ENCODE results near the gene RABEP2. TPM values are rescaled to one million over a fixed set of nuclear protein-coding genes. Genes with fewer than 3 reads are reported as not detected.
A peak's percentile ranks its signal among the peaks of the same experiment; 100 is the strongest.

The RABEP2 gene
- total RNA-seq, 2 donors from 2014 or later: 10.8 to 14.1 TPM

DNA sequence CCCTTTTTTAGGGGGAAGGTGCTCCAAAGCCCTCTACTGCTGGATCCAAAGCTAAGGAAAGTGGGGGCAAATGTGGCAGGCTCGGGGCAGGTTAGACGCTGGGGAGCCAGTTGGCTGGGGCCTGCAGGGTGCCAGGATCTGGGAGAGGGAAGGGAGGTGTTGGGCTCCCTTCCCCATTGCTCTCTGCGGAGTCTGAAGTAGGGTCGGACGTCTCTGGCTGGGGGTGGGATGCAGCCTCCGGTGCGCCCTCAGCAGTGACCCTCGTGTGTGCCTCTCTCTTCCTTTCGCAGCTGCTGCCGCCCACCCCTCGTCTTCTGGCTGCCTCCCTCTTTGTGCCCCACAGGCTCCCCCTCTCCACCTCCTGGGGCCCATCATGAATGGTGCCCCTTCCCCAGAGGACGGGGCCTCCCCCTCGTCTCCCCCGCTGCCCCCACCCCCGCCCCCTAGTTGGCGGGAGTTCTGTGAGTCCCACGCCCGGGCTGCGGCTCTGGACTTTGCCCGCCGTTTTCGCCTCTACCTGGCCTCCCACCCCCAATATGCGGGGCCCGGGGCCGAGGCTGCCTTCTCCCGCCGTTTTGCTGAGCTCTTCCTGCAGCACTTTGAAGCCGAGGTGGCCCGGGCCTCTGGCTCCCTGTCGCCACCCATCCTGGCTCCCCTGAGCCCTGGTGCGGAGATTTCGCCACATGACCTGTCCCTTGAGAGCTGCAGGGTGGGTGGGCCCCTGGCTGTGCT lies 59.1 kb downstream of the RABEP2 start:
- H3K4me3 Mint-ChIP-seq: peak overlapping the region in 1 of 2 donors; percentile 87

DNA sequence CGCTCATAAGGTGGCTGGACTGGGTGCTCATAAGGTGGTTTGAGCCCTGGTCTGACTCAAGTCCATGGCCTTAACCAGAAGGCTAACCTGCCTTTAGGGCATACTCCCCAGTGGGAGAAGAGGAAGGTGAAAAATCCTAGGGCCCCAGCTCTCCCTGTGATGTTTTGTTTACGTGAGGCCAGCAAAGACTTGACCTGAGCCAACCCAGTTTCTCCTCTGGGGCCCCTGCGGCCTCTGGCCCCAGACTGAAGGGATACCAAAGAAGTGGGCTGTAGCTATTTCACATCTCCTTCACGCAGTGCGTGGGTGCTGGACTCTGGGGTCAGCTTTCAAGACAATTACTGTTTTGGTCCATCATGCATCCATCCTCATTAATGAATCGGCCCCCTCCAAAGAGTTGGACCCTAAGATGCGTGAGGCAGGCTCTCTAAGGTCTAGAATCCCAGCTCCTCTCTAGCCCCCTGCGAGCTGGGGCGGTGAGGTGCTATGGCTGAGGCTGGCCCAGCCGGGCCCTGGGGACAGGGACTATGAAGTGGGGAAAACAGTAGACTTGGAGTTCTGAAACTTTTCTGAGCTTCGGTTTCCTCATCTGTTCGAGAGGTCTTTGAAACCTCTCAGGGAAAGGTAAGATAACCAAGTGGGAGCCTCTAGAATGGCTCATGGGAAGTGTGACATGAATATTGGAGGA lies 59.9 kb downstream of the RABEP2 start:
- Mint-ChIP-seq H3K27me3 (ENCODE audit: low read depth) (no peaks in the 10 kb centered on the region), H3K27ac (no peak overlapping the region), H3K4me3 (peak overlapping the region; percentile 87 to 97), H3K36me3 (ENCODE audit: insufficient read depth in 2 of 2) (peaks cover 2 to 7% of the 10 kb centered on the region in 2 donors), H3K4me1 (ENCODE audit: low read depth) (peaks cover 33% of the 10 kb centered on the region), H3K9me3 (no peaks in the 10 kb centered on the region)
- DNase-seq (no peak), ATAC-seq (replicated peaks in 1 of 2) (no peak)

More for the DNA sequence above, 59.1 kb downstream of the RABEP2 start:
- H3K9me3 Mint-ChIP-seq: no peaks in the 10 kb centered on the region
- ATAC-seq (replicated peaks in 1 of 2) (no peak), DNase-seq (no peak)
- H3K27ac Mint-ChIP-seq: no peak overlapping the region
- H3K27me3 Mint-ChIP-seq (ENCODE audit: low read depth): no peaks in the 10 kb centered on the region
- peaks cover 2 to 13% of the 10 kb centered on the region in 2 donors for H3K36me3 Mint-ChIP-seq (ENCODE audit: insufficient read depth in 2 of 2)
- H3K4me1 Mint-ChIP-seq (ENCODE audit: low read depth): peaks cover 33% of the 10 kb centered on the region

DNA sequence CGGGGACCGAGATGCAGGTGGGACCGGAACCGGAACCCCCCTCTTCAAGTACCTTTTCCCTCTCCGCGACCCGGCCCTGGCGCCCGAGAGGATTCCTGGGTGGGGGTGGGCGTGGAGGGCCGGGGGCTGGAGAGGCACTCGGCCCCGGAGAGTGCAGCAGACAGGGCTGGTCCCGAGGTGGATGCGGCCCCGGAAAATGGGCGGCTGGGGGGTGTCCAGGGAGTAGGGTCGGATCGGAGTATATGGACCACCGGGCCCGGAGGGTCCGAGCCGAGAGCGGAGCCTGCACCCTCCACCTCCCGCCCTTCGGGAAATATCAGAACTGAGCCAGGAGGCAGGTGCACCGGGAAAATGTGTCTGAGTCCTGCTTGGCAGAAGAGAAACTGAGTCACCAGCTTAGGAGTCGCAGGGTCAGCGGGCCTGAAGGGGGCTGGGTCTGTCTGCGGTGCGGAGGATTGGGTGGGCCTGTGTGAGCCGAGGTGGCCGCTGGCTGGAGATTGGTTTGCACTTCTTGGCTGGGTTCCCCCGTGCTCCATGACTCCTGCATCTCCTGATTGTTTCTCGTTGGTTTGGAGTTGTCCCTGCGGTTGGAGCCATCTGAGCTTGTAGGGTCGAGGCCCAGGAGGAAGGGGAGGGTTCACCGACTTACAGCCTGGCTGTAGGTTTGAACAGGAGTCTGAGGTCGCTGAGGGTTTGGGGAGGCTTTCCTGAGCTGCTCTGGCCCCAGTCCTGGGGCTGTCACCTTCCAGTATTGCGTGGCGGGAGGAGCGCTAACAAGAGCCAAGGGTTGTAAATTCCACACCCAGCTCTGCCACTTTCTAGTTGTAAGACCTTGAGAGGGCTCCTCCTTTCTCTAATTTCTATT lies 60.9 kb downstream of the RABEP2 start:
- Mint-ChIP-seq H3K27me3 (ENCODE audit: low read depth) (no peaks in the 10 kb centered on the region), H3K27ac (peak overlapping the region; percentile 52), H3K4me1 (ENCODE audit: low read depth) (peaks cover 33% of the 10 kb centered on the region), H3K36me3 (ENCODE audit: insufficient read depth in 2 of 2) (peaks cover 2 to 4% of the 10 kb centered on the region in 2 donors), H3K9me3 (no peaks in the 10 kb centered on the region), H3K4me3 (peak overlapping the region; percentile 87 to 97)
- ATAC-seq (replicated peaks in 1 of 2) (no peak), DNase-seq (no peak)

DNA sequence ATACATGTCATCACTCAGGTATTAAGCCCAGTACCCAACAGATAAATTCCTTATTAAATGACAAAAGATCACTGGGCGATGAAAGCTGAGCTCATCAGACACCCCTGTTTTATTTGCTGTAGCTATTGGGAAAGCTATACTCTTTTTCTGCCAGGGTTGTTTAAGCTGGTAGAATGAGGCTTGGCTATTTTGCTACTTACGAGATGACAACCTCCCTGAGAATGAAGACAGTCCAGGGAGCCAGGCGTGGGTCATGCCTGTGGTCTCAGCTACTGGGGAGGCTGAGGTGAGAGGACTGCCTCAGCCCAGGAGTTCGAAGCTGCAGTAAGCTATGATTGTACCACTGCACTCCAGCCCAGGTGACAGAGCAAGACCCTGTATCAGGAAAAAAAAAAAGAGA lies 65.7 kb downstream of the RABEP2 start:
- Mint-ChIP-seq H3K27ac (no peak overlapping the region), H3K4me3 (no peak overlapping the region), H3K4me1 (ENCODE audit: low read depth) (peaks cover 20% of the 10 kb centered on the region), H3K9me3 (no peaks in the 10 kb centered on the region), H3K36me3 (ENCODE audit: insufficient read depth in 2 of 2) (peaks cover 2 to 4% of the 10 kb centered on the region in 2 donors), H3K27me3 (ENCODE audit: low read depth) (no peaks in the 10 kb centered on the region)
- ATAC-seq (replicated peaks in 1 of 2) (no peak), DNase-seq (no peak)

DNA sequence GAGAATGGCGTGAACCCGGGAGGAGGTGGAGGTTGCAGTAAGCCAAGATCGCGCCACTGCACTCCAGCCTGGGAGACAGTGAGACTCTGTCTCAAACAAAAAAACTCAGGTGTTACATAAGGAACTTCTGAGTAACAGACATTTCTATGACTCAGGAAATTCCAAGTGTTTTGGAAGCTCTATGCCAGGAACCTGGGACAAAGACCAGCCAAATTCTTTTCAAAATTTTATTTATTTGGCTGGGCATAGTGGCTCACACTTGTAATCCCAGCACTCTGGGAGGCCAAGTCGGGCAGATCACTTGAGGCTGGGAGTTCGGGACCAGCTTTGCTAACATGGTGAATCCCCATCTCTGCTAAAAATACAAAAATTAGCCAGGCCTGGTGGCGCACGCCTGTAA lies 66.6 kb downstream of the RABEP2 start:
- ATAC-seq (replicated peaks in 1 of 2): no peak

More for the DNA sequence above, 66.6 kb downstream of the RABEP2 start:
- no peak for DNase-seq
- Mint-ChIP-seq H3K27me3 (ENCODE audit: low read depth) (no peaks in the 10 kb centered on the region), H3K27ac (no peak overlapping the region), H3K36me3 (ENCODE audit: insufficient read depth in 2 of 2) (peaks cover 2 to 4% of the 10 kb centered on the region in 2 donors), H3K4me3 (no peak overlapping the region), H3K4me1 (ENCODE audit: low read depth) (peaks cover 16% of the 10 kb centered on the region), H3K9me3 (no peaks in the 10 kb centered on the region)

Other genes starting within 250 kb of the RABEP2 start
- gene EIF3C, start 213.8 kb downstream of the RABEP2 start, total RNA-seq: 100 to 1,000 TPM; 470 to 660 TPM
- gene NPIPB9, start 173.5 kb downstream of the RABEP2 start, total RNA-seq: 1 to 10 TPM; 3.4 to 4.1 TPM
- gene ATXN2L, start 102.2 kb downstream of the RABEP2 start, total RNA-seq: 100 to 1,000 TPM; 456 to 594 TPM
- 100 to 1,000 TPM; 172 to 220 TPM for gene TUFM, start 78.9 kb downstream of the RABEP2 start, total RNA-seq
- gene SH2B1, start 61.4 kb downstream of the RABEP2 start, total RNA-seq: 10 to 100 TPM; 46.7 to 48.1 TPM
- 1 to 10 TPM; 6.1 to 8.4 TPM for gene ATP2A1, start 46.8 kb downstream of the RABEP2 start, total RNA-seq
- gene CD19, start 6.7 kb upstream of the RABEP2 start, total RNA-seq: 1 to 10 TPM; 1.3 to 1.4 TPM
- 10 to 100 TPM; 81.1 to 97.6 TPM for gene NFATC2IP, start 25.7 kb upstream of the RABEP2 start, total RNA-seq
- 10 to 100 TPM; 21.1 to 23.6 TPM for gene SPNS1, start 49.5 kb upstream of the RABEP2 start, total RNA-seq
- 100 to 1,000 TPM; 254 to 360 TPM for gene LAT, start 59.8 kb upstream of the RABEP2 start, total RNA-seq

Measured in activated T-cell treated with anti-CD3 and anti-CD28 coated beads, Interleukin-2, amount 50 U/mL, for 72 hours (primary cell).